ENCODE results near the gene SPSB3. TPM values are rescaled to one million over a fixed set of nuclear protein-coding genes. Genes with fewer than 3 reads are reported as not detected.

Gene SPSB3
- total and polyA plus RNA-seq, 2 experiments from 2014 or later = 27.1 to 34.7 TPM

DNA sequence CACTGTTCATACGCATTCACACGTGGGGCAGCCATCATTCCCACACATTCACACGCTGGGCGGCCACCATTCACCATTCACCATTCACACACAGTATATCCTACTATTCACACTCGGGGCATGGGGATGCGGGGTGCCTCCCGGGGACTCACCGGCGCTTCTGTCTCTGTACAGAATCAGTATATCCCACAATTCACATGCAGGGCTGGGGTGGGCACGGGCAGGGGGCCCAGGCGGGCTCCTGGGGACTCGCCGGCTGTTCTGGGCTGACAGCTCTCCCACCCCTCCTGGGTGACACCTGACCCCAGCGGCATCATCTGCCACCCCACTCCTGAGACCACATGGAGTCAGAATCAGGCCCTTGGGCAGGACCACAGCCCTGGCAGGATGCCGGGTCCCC is 20.6 kb downstream of the SPSB3 start:
- Mint-ChIP-seq H3K27ac (no peak overlapping the region), H3K36me3 (ENCODE audit: low read depth) (peaks cover 8% of the 10 kb centered on the region), H3K27me3 (ENCODE audit: insufficient read depth, low read depth, poor library complexity) (peaks cover 8% of the 10 kb centered on the region), H3K9me3 (no peaks in the 10 kb centered on the region; the same call in 2 of the 3 replicates), H3K4me1 (no peaks in the 10 kb centered on the region), H3K4me3 (no peak overlapping the region)
- Histone ChIP-seq H3K4me1 (ENCODE audit: insufficient read depth) (no peaks in the 10 kb centered on the region; the same call in 1 of the 2 replicates), H3K36me3 (ENCODE audit: insufficient read depth) (no peaks in the 10 kb centered on the region), H3K4me3 (no peak overlapping the region), H4K20me1 (replicated peaks; ENCODE audit: insufficient read depth) (no peaks in the 10 kb centered on the region), H3K9me2 (ENCODE audit: insufficient read depth) (no peaks in the 10 kb centered on the region), H3K79me2 (replicated peaks; ENCODE audit: insufficient read depth) (no peaks in the 10 kb centered on the region), H2AFZ (no peak overlapping the region), H3K27ac (ENCODE audit: low read depth) (no peak overlapping the region), H3K27me3 (ENCODE audit: insufficient read depth) (no peaks in the 10 kb centered on the region), H3F3A (replicated peaks; ENCODE audit: low read depth) (0 out of 2 replicates have a peak, but pooled peaks cover 3% of the 10 kb centered on the region), H3K4me2 (no peak overlapping the region)
- ATAC-seq = no peak
- TF ChIP-seq, protein P1, sequence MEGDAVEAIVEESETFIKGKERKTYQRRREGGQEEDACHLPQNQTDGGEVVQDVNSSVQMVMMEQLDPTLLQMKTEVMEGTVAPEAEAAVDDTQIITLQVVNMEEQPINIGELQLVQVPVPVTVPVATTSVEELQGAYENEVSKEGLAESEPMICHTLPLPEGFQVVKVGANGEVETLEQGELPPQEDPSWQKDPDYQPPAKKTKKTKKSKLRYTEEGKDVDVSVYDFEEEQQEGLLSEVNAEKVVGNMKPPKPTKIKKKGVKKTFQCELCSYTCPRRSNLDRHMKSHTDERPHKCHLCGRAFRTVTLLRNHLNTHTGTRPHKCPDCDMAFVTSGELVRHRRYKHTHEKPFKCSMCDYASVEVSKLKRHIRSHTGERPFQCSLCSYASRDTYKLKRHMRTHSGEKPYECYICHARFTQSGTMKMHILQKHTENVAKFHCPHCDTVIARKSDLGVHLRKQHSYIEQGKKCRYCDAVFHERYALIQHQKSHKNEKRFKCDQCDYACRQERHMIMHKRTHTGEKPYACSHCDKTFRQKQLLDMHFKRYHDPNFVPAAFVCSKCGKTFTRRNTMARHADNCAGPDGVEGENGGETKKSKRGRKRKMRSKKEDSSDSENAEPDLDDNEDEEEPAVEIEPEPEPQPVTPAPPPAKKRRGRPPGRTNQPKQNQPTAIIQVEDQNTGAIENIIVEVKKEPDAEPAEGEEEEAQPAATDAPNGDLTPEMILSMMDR (conservative IDR thresholded peaks at IDR 0.05; ENCODE audit: low read depth in 2 of 2) = no peak
- TF ChIP-seq EZH2phosphoT487 (IDR thresholded peaks at IDR 0.05; ENCODE audit: unreplicated experiment) (no peak), JUNB (IDR thresholded peaks at IDR 0.05; ENCODE audit: unreplicated experiment) (no peak), STAT1 (IDR thresholded peaks at IDR 0.05; ENCODE audit: unreplicated experiment) (no peak), EZH2 (IDR thresholded peaks at IDR 0.05; ENCODE audit: low read depth, unreplicated experiment) (no peak), POLR2AphosphoS5 (IDR thresholded peaks at IDR 0.05; ENCODE audit: low read depth) (no peak), NANOG (IDR thresholded peaks at IDR 0.05; ENCODE audit: borderline replicate concordance) (no peak), ZNF114 (CRISPR knock-in tag; IDR thresholded peaks at IDR 0.05) (no peak), ZNF331 (CRISPR knock-in tag; IDR thresholded peaks at IDR 0.05; ENCODE audit: low read depth) (no peak), CREB1 (CRISPR knock-in tag; IDR thresholded peaks at IDR 0.05; ENCODE audit: low read depth) (no peak)
- TF ChIP-seq, protein P2, sequence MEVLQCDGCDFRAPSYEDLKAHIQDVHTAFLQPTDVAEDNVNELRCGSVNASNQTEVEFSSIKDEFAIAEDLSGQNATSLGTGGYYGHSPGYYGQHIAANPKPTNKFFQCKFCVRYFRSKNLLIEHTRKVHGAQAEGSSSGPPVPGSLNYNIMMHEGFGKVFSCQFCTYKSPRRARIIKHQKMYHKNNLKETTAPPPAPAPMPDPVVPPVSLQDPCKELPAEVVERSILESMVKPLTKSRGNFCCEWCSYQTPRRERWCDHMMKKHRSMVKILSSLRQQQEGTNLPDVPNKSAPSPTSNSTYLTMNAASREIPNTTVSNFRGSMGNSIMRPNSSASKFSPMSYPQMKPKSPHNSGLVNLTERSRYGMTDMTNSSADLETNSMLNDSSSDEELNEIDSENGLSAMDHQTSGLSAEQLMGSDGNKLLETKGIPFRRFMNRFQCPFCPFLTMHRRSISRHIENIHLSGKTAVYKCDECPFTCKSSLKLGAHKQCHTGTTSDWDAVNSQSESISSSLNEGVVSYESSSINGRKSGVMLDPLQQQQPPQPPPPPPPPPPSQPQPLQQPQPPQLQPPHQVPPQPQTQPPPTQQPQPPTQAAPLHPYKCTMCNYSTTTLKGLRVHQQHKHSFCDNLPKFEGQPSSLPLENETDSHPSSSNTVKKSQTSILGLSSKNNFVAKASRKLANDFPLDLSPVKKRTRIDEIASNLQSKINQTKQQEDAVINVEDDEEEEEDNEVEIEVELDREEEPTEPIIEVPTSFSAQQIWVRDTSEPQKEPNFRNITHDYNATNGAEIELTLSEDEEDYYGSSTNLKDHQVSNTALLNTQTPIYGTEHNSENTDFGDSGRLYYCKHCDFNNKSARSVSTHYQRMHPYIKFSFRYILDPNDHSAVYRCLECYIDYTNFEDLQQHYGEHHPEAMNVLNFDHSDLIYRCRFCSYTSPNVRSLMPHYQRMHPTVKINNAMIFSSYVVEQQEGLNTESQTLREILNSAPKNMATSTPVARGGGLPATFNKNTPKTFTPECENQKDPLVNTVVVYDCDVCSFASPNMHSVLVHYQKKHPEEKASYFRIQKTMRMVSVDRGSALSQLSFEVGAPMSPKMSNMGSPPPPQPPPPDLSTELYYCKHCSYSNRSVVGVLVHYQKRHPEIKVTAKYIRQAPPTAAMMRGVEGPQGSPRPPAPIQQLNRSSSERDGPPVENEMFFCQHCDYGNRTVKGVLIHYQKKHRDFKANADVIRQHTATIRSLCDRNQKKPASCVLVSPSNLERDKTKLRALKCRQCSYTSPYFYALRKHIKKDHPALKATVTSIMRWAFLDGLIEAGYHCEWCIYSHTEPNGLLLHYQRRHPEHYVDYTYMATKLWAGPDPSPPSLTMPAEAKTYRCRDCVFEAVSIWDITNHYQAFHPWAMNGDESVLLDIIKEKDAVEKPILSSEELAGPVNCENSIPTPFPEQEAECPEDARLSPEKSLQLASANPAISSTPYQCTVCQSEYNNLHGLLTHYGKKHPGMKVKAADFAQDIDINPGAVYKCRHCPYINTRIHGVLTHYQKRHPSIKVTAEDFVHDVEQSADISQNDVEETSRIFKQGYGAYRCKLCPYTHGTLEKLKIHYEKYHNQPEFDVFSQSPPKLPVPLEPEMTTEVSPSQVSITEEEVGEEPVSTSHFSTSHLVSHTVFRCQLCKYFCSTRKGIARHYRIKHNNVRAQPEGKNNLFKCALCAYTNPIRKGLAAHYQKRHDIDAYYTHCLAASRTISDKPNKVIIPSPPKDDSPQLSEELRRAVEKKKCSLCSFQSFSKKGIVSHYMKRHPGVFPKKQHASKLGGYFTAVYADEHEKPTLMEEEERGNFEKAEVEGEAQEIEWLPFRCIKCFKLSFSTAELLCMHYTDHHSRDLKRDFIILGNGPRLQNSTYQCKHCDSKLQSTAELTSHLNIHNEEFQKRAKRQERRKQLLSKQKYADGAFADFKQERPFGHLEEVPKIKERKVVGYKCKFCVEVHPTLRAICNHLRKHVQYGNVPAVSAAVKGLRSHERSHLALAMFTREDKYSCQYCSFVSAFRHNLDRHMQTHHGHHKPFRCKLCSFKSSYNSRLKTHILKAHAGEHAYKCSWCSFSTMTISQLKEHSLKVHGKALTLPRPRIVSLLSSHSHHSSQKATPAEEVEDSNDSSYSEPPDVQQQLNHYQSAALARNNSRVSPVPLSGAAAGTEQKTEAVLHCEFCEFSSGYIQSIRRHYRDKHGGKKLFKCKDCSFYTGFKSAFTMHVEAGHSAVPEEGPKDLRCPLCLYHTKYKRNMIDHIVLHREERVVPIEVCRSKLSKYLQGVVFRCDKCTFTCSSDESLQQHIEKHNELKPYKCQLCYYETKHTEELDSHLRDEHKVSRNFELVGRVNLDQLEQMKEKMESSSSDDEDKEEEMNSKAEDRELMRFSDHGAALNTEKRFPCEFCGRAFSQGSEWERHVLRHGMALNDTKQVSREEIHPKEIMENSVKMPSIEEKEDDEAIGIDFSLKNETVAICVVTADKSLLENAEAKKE (CRISPR knock-in tag; IDR thresholded peaks at IDR 0.05) = no peak
- TF ChIP-seq, protein P3, sequence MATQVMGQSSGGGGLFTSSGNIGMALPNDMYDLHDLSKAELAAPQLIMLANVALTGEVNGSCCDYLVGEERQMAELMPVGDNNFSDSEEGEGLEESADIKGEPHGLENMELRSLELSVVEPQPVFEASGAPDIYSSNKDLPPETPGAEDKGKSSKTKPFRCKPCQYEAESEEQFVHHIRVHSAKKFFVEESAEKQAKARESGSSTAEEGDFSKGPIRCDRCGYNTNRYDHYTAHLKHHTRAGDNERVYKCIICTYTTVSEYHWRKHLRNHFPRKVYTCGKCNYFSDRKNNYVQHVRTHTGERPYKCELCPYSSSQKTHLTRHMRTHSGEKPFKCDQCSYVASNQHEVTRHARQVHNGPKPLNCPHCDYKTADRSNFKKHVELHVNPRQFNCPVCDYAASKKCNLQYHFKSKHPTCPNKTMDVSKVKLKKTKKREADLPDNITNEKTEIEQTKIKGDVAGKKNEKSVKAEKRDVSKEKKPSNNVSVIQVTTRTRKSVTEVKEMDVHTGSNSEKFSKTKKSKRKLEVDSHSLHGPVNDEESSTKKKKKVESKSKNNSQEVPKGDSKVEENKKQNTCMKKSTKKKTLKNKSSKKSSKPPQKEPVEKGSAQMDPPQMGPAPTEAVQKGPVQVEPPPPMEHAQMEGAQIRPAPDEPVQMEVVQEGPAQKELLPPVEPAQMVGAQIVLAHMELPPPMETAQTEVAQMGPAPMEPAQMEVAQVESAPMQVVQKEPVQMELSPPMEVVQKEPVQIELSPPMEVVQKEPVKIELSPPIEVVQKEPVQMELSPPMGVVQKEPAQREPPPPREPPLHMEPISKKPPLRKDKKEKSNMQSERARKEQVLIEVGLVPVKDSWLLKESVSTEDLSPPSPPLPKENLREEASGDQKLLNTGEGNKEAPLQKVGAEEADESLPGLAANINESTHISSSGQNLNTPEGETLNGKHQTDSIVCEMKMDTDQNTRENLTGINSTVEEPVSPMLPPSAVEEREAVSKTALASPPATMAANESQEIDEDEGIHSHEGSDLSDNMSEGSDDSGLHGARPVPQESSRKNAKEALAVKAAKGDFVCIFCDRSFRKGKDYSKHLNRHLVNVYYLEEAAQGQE (IDR thresholded peaks at IDR 0.05; ENCODE audit: unreplicated experiment) = no peak
- TF ChIP-seq, protein P4, sequence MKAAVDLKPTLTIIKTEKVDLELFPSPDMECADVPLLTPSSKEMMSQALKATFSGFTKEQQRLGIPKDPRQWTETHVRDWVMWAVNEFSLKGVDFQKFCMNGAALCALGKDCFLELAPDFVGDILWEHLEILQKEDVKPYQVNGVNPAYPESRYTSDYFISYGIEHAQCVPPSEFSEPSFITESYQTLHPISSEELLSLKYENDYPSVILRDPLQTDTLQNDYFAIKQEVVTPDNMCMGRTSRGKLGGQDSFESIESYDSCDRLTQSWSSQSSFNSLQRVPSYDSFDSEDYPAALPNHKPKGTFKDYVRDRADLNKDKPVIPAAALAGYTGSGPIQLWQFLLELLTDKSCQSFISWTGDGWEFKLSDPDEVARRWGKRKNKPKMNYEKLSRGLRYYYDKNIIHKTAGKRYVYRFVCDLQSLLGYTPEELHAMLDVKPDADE (IDR thresholded peaks at IDR 0.05) = no peak
- DNase-seq (ENCODE audit: low spot score) = no peak

All from GM23338 (cell line).